HG02610 (cell line): ENCODE results near the gene TBC1D12.
"Not testable (repeated sequence)": the region's sequence is repeated elsewhere in the genome, so short reads cannot be mapped to it uniquely, and the experiment has no call there.

ENCODE experiments used
- ATAC-seq: cut with Tn5 transposase; IDR thresholded peaks from one replicate; pipeline ENCODE4 v1.9.1; 2021; ENCODE audit warnings: mild to moderate bottlenecking, moderate library complexity; ENCODE audit not compliant: unreplicated experiment

The TBC1D12 gene

GRCh38 chr10:94402204-94402842, at the start of gene TBC1D12:
Gene TBC1D12 (plus strand): TSS chr10:94402541. CDS start chr10:94402614, 73 bp downstream.
- peak; percentile 68 for ATAC-seq

GRCh38 chr10:94353336-94353735, 49.0 kb upstream of the TBC1D12 start:
- no peak for ATAC-seq

DNA sequence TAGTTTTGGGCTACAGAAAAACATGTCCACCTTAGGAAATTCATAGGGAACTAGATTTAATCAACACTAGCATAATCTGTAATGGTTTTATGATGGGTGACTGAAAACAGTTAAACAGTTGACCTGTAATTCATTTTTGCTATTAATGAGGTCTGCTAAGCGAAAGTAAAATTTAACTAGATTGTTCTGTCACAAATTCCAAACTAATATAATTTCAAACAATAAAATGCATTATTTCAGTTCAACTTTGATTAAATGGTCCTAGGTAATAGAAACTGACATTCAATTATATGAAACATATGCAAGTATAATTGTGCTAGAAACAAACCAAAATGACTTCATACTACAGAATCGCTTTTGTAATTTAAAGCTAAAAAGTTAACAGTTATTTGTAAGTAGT, 46.5 kb upstream of the TBC1D12 start:
- no peak for ATAC-seq

DNA sequence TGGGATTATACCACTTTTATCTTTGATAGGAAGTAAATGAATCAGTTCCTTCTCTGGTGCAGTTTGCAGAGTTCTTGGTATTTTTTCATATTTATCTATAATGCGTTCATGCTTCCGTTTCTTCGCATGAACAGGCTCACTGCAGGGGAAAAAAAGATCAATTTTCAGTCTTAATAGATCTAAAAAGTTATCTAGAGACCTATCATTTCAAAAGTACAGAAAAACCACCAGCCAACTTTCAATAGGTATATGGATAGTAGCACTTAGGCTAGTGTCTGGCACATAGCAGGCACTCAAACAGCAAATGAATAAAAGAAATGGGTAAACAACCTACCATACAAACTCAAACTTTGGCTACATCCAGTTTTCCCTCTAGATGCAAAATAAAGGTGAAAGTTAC, 45.1 kb upstream of the TBC1D12 start:
- ATAC-seq, result no peak

- no peak for ATAC-seq
These were observed 43.9 kb upstream of the TBC1D12 start for GRCh38 chr10:94358480-94358879.

- ATAC-seq, result no peak
These were observed 41.1 kb upstream of the TBC1D12 start for GRCh38 chr10:94361171-94361794.

- peak; percentile 99 for ATAC-seq
These were observed 39.7 kb upstream of the TBC1D12 start, which contains the start of gene NOC3L for GRCh38 chr10:94362360-94363250. Gene NOC3L (minus strand): TSS chr10:94362939. CDS start chr10:94362838, 101 bp downstream.

GRCh38 chr10:94363251-94363565, 39.1 kb upstream of the TBC1D12 start:
- ATAC-seq, result no peak

DNA sequence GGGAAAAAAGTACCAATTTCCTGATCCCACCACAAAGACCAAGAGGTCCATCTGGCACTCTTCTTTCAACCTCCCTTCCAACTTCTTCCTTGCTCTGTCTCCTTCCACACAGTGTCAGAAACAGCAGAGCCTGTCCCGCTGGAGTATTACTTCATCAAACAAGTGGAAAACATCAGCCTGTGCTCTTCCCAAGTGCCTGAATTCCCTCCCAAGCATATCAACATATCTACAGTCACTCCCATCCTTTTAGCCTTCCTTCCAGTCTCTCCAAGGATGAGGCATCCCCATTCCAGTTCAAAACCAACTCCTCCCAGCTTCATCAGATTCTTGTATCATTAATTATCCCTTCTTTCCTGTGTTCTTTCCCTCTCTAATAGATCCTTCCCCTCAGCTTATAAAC, 37.9 kb upstream of the TBC1D12 start:
- no peak for ATAC-seq

- ATAC-seq, result no peak
These were observed 36.0 kb upstream of the TBC1D12 start for GRCh38 chr10:94366382-94366781.

- no peak for ATAC-seq
These were observed 31.8 kb upstream of the TBC1D12 start for GRCh38 chr10:94370501-94370900.

DNA sequence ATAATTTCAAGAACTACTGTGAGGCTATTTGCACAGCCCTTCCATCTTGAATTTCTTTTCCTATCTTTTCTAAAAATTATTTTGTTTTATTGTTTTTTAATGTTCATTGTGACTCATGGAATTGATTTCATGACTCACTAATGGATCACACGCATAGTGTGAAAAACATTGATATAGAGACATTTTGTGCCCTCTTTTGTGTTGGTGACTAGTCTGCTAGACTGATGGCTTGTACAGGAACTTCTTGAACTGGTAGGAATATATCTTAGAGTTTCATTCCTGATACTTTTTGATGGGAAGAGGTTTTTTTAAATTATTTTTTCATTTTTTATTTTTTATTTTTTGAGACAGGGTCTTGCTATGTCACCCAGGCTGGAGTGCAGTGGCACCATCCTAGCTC, 27.0 kb upstream of the TBC1D12 start:
- ATAC-seq, result no peak

DNA sequence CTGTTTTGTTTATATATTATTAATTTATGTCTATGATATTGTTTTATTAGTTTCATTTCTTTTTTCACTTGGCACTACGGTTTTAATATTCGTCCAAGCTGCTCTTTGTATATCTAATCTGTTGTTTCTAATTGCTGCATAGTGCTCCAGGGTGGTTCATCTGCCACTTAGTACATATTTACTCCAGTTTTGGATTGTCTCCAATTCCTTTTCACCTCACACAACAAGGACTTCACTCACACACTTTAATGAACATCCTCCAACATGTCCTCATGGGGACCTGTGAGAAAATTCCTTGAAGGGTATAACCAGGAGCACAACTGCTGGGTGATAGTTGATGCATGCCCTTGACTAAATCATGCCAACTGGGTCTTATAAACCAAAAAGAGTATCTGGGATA, 25.5 kb upstream of the TBC1D12 start:
- ATAC-seq, result no peak

DNA sequence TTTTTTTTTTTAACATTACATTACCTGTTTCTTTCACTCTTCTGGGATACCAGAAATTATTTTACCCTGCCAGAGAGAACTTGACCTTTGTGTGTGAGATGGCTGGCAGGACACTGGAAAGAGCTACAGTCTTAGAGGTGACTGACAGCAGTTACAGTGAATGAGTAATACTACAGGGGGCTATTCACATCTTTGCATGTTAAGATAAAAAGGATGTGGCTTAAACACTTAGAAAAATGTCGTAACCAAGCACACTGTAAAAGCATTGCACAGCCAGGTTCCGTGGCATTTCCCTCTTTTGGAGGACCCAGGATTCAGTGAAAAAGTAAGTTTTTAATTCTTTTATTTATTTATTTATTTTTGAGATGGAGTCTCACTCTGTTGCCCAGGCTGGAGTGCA, 18.8 kb upstream of the TBC1D12 start:
- ATAC-seq, result no peak

- ATAC-seq, result not testable (repeated sequence)
These were observed 16.6 kb upstream of the TBC1D12 start for GRCh38 chr10:94385733-94386132.

- ATAC-seq, result not testable (repeated sequence)
These were observed 10.2 kb upstream of the TBC1D12 start for GRCh38 chr10:94392117-94392516.

DNA sequence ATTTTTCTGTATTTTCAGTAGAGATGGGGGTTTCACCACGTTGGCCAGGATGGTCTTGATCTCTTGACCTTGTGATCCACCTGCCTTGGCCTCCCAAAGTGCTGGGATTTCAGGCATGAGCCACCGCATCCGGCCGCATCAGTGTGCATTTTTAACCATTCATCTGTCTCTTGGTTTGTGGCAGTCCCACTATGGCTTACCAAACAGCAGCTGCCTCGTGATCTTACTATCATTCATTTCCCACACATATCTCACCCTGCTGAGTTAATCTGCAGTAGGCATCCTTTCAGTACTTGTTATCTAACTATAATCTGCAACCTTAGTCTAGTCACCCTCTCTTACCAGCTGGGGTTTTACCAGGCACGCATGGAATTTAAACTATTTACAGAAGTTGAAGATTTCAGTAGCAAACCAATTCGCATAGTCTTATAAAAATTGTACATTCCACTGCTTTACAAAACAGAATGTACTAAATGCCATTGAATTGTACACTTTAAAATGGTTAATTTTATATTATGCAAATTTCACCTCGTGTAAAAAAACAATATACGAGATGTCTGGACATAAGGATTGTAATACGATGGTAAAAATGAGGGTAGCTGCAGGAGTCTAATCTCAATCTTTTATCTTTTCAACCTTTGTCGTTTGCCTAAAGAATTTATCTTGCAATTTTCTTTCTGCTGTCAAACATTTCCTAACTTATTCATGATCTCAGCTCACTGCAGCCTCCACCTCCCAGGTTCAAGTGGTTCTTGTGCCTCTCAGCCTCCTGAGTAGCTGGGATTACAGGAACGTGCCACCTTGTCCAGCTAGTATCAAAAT, 4.6 kb upstream of the TBC1D12 start:
- no peak for ATAC-seq

GRCh38 chr10:94398762-94399161, 3.6 kb upstream of the TBC1D12 start:
- ATAC-seq, result no peak

GRCh38 chr10:94402843-94403379, 570 bp downstream of the TBC1D12 start:
- no peak for ATAC-seq

GRCh38 chr10:94403380-94404213, 1.3 kb downstream of the TBC1D12 start:
- ATAC-seq, result peak; percentile 52
